COR-L47 (cell line): ENCODE results near the gene JDP2.

Experiments
- DNase-seq: peaks from one replicate; lab custom pipeline; 2025; lab: John Stamatoyannopoulos, UW

JDP2 gene

DNA sequence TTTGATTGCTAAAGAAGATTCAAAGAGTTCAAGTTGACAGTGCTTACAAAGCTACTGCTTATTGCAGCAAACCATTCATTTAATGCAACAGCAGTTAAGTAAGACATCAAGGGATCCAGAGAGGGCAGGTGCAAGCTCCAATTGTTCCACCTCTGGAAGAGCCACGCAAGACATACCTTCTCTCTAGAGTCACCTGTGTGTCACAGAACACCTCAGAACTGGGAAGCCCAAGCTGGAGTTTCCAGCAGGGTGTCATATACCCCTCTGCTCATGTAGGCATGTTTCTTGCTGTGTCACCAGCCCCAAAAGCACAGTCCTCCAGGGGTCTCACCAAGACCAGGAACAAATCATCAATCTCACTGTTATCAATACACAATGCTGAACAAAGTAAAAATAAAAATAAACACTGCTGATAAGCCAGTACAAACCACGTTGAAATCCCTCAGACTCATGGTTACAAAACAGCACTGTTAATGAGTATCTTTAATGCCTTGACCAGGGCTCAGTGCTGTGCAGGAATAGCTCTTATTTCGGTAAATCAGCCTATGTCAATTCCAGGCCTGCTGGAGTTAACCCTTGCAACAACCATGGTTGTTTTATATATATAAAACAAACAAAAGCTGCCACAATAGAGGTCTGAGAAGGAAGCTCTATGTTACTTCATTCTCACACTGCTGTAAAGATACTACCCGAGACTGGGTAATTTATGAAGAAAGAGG lies 57.0 kb downstream of the JDP2 start:
- no peak for DNase-seq

DNA sequence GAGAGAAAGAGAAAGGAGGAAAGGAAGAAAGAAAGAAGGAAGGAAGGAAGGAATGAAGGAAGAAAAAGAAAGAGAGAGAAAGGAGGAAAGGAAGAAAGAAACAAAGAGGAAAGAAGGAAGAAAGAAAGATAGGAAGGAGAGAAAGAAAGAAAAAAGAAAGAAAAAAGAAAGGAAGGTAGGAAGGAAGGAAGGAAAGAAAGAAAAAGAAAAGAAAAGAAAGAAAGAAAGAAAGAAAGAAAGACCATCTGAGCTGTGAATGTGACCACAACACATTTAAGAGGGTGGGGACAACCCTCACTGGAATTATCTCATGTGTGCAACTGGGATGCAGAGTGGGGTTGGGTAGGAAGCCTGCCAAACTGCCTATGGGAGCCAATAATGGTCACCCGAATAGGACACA lies 58.5 kb downstream of the JDP2 start:
- DNase-seq, result no peak

DNA sequence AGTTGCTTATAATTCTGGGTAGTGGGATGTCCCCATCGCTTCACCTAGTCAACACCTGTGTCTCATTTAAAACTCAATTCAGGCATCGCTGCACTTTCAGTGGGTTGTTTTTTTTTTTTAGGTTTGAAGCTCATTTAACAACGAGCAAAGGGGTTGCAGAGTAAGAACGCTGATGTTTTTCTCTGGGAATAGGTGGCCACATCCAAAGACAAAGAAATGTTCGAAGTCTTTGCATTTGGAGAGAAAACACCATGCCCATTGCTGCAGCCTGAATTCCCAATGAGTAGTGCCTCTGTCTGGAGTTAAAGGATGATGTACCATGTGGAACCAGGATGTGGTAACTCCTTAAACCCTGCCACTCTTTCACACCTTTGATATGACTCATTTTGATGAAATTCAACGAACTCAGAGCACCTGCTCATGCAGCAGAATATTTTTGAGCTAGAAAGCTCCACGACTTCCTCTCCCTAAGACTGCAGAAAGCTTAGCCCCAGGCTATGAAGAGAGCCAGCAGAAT lies 59.4 kb downstream of the JDP2 start:
- DNase-seq, result no peak

DNA sequence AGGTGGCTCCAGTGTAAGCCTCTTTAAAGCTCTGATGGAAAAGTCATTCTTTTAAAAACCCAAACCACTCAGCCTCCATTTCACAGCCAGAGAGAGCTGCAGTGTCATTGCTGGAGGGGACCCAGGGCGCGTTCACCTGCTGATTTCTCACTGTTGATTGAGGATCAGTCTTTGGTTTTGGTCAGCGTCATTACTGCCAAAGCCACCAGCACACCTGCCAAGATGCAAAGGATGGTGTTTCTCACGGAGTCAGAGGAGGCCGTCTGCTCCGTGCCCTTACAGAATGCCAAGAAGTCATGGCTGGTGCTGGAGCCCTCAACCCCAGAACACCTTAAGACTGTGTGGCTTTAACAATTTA lies 61.6 kb downstream of the JDP2 start:
- DNase-seq, result no peak

DNA sequence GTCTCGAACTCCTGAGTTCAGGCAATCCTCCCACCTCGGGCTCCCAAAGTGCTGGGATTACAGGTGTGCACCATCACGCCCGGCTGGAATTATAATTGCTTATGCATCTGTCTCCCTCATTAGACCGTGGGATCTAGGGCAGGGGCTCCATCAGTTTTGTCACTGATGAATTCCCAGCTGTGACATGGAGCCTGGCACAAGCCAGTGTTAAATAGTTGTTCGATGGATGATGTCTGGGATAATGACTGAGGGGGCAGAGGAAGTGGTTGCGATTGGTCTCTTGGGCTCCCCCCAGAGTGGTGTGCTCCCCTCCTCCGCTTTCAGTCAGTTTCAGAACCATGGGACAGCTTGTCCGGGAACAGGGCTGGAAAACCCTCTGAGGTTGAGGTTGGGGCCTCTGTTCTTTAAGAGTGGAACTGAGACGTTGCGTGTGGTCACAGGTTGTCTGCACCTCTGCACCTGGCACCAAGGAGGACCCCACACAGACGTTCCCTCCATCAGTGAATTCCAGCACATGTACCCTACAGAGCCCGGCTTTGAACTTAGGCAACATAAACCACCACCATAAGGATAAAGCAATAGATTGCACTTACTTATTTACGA lies 63.7 kb downstream of the JDP2 start:
- no peak for DNase-seq

DNA sequence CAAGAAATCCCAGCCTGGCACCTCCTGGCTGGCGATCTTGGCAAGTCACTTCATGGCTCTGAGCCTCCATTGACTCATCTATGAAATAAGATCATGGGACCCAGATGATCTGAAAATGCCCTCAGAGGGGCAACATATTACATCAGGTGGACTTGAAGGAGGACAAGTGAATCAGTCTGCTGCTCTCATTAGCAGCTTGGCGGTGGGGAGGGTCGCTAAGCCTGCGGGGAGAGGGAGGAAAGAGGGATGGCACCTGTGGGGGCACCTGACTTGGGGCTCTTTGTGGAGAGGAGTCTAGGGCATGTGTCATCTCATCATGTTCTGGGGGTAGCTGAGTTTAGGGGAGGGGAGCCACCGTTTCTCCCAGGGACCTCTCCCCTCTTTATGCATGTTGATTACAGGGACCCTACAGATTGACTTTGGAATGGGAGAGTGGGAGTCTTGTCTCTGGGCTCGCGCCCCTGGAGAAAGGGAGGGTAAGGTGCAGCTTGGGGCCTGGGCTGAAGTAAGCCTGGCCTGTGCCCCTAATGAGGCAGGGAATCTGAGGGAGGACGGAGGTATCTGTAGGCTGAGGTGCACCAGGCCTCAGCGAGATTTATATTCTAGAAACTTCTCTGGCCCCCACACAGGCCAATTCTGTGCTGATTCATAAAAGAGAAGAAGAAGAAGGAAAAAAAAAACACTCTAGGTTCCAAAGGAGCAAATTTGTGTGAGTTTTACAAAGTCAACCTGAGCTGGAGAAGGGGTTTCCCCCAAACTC lies 65.2 kb downstream of the JDP2 start:
- DNase-seq, result no peak

DNA sequence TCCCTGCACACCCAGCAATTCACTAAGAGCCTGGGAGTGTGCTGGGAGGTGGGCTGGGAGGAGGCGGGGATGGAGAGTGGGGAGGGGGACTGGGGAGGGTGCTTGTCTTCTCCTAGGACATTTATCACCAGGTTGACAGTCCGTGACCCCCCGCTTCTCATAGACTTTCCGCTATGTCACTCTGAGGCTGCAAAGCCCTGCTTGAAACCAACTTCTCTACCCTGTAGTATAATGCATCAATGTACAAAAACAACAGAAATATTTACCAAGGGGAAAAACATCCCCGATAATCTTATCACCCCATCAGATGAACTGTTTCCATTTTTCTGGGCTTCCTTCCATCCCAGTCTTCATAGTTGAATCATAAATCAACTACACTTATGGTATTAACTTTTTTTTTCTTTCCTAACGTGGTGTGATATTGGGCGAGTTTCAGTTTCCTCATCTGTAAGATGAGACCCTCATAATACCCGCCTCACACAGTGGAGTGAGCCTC lies 65.8 kb downstream of the JDP2 start:
- DNase-seq, result no peak

DNA sequence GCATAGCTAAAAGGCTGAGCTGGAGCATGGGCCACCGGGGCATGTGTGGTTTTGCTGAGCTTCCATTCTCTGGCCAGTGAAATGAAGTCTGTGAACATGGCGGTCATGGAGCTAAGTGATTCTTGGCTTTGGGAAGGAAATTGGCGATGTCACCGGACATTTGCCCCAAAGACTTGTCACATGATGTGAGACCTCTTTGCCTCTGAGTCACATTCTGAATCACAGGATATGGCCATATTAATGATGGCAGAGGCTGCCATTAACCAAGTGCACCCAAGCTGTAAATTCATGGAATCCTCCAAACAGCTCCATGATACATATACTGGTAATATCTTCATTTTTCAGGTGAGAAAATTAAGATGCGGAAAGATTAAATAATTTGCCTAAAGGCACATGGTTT lies 67.1 kb downstream of the JDP2 start:
- DNase-seq, result no peak

DNA sequence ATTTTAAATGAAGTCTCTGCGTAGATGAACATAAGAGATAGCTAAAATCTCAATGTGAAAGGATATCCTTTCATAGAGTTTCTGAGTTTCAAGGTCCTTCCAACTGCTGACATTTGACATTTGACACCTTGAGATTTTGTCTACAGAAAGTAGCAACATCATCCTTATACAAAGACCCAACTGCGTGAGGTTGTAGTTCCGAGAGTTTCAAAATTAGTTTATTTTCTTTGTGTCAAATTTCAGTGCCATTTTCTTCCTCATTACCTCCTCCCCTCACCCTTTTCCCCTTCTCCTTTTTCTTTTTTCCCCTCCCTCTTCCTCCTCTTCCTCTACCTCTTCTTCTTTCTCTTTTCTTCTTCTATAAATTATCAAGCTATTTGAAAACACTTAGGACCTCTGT lies 67.6 kb downstream of the JDP2 start:
- no peak for DNase-seq

DNA sequence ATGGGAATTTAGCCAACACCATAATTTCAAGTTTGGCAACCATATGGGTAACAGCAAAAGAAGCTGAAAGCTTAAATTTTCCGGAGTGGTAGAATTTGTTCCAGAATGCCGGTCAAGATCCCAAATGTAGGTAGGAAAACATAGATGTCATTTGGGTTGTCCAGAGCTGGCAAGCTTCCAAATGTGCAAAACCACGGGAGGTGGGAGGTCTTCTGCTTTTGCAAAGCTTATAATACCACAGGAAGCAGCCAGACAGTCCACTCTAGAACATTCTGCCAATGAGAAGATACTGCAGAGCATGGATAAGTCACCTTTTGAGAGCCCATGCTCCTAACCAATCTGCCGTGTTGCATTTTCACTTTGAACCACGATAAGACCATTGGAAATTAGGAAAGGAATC lies 68.1 kb downstream of the JDP2 start:
- DNase-seq, result peak; percentile 58

DNA sequence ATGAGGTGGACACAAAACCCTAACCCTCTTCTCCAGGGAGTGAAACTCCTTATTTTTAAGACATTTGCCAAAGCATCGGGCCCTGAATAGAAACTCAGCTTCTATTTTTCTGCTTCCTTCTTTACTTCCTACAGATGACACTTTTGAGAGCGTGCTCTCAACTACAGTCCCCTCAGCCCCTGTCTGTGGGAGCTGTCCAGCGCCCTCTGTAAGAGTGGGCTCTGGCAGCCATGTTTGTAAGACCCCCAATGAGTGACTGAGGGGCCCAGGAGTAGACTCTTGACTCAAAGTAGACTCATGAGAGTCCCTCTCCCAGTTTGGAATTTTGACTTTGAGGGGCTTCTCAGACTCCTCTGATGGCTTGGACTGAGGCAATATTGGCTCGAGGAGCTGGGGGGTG lies 68.9 kb downstream of the JDP2 start:
- DNase-seq, result no peak

DNA sequence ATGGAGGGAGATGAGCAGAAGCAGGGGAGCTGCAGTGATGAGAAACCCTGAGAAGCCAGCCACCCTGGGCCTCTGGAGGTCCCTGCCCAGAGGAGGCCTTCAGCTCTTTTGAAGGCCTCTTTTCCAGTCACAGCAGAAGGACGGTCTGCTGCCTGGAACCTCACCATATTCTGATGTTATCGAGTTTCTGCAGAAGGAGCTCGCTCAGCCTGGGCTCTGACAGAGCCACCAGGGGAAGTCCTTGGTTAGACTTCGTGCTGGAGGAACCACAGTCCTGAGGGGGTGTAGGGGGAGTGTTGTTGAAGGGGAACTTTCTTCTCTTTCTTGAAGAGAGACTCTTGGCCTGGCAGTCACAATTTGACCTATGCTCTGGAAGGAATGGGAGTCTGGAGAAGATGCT lies 69.4 kb downstream of the JDP2 start:
- DNase-seq, result no peak

DNA sequence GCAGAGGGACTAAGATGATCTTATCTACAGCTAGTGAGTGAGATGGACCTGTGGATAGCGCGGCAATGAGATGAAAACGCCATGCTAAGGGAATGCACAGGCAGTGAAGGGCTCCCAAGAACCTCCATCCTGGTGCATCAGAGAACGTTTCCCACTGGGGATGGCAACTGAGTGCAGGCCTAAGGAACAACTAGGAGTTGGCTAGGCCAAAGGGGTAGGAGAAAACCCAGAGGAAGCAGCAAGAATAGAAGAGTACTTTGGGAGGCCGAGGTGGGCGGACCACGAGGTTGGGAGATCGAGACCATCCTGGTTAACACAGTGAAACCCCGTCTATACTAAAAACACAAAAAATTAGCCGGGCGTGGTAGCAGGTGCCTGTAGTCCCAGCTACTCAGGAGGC lies 69.9 kb downstream of the JDP2 start:
- no peak for DNase-seq

DNA sequence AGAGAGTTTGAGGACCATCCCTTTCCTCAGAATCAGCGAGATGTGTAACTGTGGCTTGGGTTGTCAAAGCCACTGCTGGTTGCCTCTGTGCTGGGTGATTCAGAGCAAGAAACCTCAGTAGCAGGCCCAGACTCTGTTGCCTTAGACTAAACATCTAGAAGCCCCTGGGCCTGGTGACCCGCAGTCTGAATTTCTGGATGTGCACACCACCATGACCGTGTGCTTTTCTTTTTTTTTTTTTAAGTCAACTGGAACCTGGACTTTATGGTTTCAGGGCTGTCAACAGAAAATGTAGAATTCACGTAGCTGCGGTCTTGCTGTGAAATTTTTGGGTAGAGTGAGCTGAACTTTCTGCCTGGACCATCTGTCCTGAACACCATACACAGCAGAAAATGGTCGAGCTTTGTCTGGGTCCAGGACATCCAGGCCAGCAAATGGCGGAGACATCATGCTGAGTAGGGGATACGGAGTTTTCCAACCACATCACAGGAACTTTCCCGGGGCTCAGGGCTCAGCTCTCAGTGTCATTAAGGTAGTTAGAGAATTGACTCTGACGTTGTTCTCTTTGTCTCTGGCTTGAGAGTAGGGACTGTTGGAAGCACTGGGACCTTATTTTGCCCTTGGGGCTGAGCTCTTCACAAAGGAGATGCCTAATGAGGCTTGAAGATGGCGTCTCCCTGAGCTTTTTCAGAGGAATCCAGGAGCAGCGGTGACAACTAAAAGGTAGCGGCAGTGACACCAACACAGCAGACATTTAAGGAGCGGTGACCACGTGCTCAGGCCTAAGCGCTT lies 71.5 kb downstream of the JDP2 start:
- no peak for DNase-seq

DNA sequence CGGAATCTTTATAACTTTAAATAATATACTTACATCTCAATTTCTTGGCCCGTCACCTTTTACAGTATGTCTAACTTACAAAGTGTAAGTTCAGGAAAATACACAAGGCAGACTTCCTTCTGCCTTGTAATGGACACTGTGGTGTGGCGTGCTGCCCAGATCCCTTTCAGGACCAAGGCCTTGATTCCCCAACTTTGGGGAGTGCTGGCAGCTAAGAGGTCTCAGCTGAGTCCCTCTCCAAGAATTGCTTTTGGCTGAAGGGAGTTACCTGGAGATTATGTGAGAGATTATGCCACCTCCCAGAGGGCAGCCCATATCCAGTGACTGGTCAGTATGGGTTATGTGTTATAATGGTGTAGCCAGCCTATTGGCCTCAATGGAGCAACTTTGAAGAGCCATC lies 73.3 kb downstream of the JDP2 start:
- DNase-seq, result no peak

DNA sequence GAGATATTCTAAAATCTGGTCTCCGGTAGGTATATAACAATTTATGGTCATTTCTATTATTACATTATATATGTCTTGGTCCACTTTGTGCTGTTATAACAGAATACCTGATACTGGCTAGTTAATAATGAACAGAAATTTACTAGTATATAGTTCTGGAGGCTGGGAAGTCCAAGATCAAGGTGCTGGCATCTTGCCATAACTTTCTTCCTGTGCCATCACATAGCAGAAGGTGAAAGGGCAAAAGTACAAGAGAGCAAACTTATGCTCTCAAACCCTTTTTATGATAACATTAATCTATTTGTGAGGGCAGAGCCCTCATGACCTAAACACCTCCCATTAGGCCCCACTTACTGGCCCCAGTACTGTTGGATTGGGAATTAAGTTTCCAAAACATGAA lies 76.6 kb downstream of the JDP2 start:
- no peak for DNase-seq

DNA sequence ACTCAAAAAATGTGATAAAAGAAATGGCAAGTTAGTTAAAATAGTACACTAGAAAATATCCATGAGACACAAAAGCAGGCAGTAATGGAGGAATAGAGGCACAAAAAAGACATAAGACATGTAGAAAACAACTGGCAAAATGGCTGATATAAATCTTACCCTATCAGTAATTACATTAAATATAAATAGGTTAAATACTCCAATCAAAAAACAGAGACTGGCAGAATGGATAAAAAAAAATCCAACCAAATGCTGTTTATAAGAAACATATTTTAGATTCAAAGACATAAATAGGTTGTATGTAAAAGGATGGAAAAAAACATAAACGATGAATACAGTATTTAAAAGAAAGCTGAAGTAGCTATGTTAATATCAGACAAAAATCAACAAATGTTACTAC lies 79.1 kb downstream of the JDP2 start:
- no peak for DNase-seq

DNA sequence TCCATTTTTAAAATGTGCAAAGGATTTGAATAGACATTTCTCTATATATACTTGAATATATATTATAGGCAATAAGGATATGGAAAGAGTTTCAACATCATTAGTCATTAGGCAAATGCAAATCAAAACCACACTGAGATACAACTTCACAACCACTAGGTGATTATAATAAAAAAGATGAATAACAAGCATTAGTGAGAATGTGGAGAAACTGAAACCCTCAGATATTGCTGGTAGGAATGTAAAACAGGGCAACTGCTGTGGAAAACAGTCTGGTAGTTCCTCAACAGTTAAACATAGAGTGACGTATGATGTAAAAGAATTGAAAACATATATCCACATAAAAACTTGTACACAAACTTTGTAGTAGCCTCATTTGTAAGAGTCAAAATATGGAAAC lies 82.7 kb downstream of the JDP2 start:
- DNase-seq, result no peak

DNA sequence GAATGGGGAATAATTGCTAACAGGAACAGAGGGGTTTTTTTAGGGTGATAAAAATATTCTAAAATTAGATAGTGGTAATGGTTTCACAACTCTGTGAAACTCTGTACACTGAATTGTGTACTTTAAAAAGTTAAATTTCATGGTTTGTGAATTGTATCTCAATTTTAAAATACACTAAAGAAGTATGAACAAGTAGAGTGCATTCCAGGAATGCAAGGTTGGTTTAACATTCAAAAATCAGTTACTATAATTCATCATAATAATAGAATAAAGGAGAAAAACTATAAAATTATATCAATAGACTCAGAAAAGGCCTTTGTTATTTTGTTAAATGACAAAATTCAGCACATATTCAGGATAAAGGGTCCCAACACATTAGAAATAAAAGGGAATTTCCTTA lies 83.4 kb downstream of the JDP2 start:
- DNase-seq, result no peak

DNA sequence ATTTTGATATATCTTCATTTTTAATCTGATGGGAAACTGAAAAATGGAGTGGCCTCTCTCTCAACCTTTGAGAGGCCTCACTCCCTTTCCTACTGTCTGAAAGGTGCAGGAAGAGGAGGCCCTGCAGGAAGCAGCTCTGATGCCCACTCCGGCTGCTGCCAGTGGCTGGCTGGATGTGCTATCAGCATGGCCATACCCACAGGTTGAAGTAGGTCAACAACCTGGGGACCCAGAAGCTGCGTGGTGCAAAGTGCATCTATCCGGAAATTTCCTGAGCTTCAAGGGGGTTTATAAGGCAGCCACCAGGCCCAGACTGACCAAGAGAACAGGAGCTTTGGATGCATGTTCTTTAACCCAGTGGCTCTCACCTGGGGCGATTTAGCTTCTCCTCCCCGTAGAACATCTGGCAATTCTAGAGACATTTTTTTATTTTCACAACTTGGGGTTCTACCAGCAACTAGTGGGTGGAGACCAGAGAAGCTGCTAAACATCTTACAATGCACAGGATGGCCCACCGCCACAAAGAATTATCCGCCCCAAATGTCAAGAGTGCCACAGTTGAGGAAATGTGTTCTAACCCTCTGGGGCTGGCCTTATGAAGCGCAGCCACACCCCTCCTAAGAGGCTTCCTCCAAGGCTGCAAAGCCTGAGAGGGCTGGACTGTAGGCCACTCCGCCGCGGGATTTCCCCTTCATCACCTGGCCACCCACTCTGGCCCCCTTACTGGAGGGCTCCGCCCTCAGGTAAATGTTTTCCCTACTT lies 86.3 kb downstream of the JDP2 start:
- DNase-seq, result no peak
